Caco-2 (cell line): ENCODE measurements around the gene HOXD8. TPM values are rescaled to one million over a fixed set of nuclear protein-coding genes. Genes with fewer than 3 reads are reported as not detected.

Source experiments
- BruUV-seq: library from RNA; stranded (reverse); fragments of 400-500 nt; replicated peaks from 2 replicates; lab custom pipeline; 2021; lab: Mats Ljungman, UMichigan
- CTCF ChIA-PET: fragments of 300-600 bp; sonication (Branson Sonifier 250); formaldehyde crosslinking; loops from one replicate; lab custom pipeline; 2022; ENCODE audit warnings: antibody characterized with exemption; lab: Charles Lee
- POLR2A ChIA-PET: fragments of 300-600 bp; sonication (Branson Sonifier 250); formaldehyde crosslinking; loops from one replicate; lab custom pipeline; 2022; ENCODE audit warnings: antibody characterized with exemption; lab: Charles Lee
- DNase-seq, 2 experiments: peaks; one replicate each; pipeline versions ENCODE4 v3.0.0 to v3.0.0-alpha.2; 2020 to 2022
- H3K27me3 ChIP-seq: replicated peaks from 2 replicates; pipeline ENCODE4 v1.6.0; 2011; ENCODE audit warnings: low read length; ENCODE audit not compliant: control insufficient read depth, insufficient read depth
- H3K36me3 ChIP-seq: 2 replicates; pipeline ENCODE4 v1.5.1; 2011; ENCODE audit warnings: low read length; ENCODE audit not compliant: control insufficient read depth, insufficient read depth
- H3K4me1 ChIP-seq: fragments of 250-450 bp; sonication (Bioruptor Pico); 2 replicates; pipeline ENCODE4 v1.5.1; 2020; ENCODE audit warnings: mild to moderate bottlenecking
- H3K4me3 ChIP-seq: 2 replicates; pipeline ENCODE4 v1.5.1; 2011; ENCODE audit warnings: low read depth, mild to moderate bottlenecking, control low read depth, low read length
- H3K9me3 ChIP-seq: fragments of 250-450 bp; sonication (Bioruptor Pico); 2 replicates; pipeline ENCODE4 v1.5.1; 2020; ENCODE audit warnings: mild to moderate bottlenecking, moderate library complexity
- H3K27ac Mint-ChIP-seq: one replicate; pipeline ENCODE4 v1.8.0; 2022; ENCODE audit warnings: mixed read lengths; ENCODE audit not compliant: unreplicated experiment
- H3K27me3 Mint-ChIP-seq: one replicate; pipeline ENCODE4 v1.8.0; 2022; ENCODE audit warnings: mixed read lengths; ENCODE audit not compliant: insufficient read depth, unreplicated experiment
- H3K36me3 Mint-ChIP-seq: one replicate; pipeline ENCODE4 v1.8.0; 2022; ENCODE audit warnings: mild to moderate bottlenecking, mixed read lengths; ENCODE audit not compliant: insufficient read depth, unreplicated experiment
- H3K4me1 Mint-ChIP-seq: one replicate; pipeline ENCODE4 v1.8.0; 2022; ENCODE audit warnings: low read depth, mixed read lengths; ENCODE audit not compliant: unreplicated experiment
- H3K4me3 Mint-ChIP-seq: one replicate; pipeline ENCODE4 v1.8.0; 2022; ENCODE audit warnings: mild to moderate bottlenecking, moderate library complexity, mixed read lengths; ENCODE audit not compliant: unreplicated experiment
- H3K9me3 Mint-ChIP-seq: one replicate; pipeline ENCODE4 v1.8.0; 2022; ENCODE audit warnings: mixed read lengths; ENCODE audit not compliant: unreplicated experiment
- intact Hi-C: fragments of 100-400 bp; cut with micrococcal nuclease; formaldehyde crosslinking; loops from one replicate; pipeline ENCODE4 v1.10.0; 2022; ENCODE audit not compliant: unreplicated experiment
- total RNA-seq: library from RNA; stranded (reverse); gene quantifications from 2 replicates; pipeline ENCODE4 v1.2.3, GENCODE V29; 2022
- TF ChIP-seq, protein P1 (sequence below), 2 experiments: fragments of 200-600 bp in 1 of 2; IDR thresholded peaks; 1 replicate in 1 of 2; 2 replicates in 1 of 2; pipeline versions ENCODE4 v1.5.1 to v1.8.0; 2011 to 2022; ENCODE audit warnings: antibody characterized with exemption in 1 of 2, control low read depth in 1 of 2, inconsistent platforms in 1 of 2, low read depth in 1 of 2, low read length in 1 of 2, mild to moderate bottlenecking in 1 of 2, moderate library complexity in 1 of 2; ENCODE audit not compliant: insufficient read depth in 1 of 2, severe bottlenecking in 1 of 2, unreplicated experiment in 1 of 2

Gene HOXD8
- total RNA-seq, 1 experiment from 2014 or later = not detected

DNA sequence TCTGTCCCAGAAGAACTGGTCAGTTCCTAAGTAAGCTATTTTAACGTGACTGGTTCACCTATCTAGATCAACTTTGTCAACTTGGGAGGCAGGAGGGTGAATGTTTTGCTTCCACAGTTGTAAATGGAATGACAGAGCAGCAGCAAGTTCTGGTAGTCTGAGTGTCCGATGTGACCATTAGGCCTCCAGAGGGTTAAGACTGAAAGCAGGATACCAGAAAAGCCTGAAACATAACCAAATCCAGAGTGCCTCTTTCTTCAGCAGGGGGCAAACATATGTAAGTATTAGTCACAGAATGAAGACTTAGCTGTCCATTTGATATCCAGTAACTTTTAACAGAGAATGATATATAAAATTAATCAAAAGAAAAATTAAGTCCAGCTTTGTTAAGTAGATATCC, 36.8 kb downstream of the HOXD8 start:
- Mint-ChIP-seq H3K27me3 (peaks cover 7% of the 10 kb centered on the region), H3K4me1 (no peaks in the 10 kb centered on the region), H3K27ac (no peak overlapping the region), H3K9me3 (peaks cover 9% of the 10 kb centered on the region), H3K36me3 (no peaks in the 10 kb centered on the region), H3K4me3 (no peak overlapping the region)
- no peaks in the 10 kb centered on the region for H3K9me3 ChIP-seq
- ChIA-PET POLR2A (no interaction called here), CTCF (no interaction called here)
- H3K27me3 ChIP-seq = no peaks in the 10 kb centered on the region
- H3K36me3 ChIP-seq = no peaks in the 10 kb centered on the region
- no peak overlapping the region for H3K4me3 ChIP-seq
- intact Hi-C loops = no loop called here
- BruUV-seq = no TSS peak
- TF ChIP-seq, protein P1, sequence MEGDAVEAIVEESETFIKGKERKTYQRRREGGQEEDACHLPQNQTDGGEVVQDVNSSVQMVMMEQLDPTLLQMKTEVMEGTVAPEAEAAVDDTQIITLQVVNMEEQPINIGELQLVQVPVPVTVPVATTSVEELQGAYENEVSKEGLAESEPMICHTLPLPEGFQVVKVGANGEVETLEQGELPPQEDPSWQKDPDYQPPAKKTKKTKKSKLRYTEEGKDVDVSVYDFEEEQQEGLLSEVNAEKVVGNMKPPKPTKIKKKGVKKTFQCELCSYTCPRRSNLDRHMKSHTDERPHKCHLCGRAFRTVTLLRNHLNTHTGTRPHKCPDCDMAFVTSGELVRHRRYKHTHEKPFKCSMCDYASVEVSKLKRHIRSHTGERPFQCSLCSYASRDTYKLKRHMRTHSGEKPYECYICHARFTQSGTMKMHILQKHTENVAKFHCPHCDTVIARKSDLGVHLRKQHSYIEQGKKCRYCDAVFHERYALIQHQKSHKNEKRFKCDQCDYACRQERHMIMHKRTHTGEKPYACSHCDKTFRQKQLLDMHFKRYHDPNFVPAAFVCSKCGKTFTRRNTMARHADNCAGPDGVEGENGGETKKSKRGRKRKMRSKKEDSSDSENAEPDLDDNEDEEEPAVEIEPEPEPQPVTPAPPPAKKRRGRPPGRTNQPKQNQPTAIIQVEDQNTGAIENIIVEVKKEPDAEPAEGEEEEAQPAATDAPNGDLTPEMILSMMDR (IDR thresholded peaks at IDR 0.05; ENCODE audit: insufficient read depth in 1 of 2, low read depth in 1 of 2, low read length in 1 of 2, severe bottlenecking in 1 of 2, unreplicated experiment in 1 of 2) = no peak
- DNase-seq = no peak
- H3K4me1 ChIP-seq = no peaks in the 10 kb centered on the region

DNA sequence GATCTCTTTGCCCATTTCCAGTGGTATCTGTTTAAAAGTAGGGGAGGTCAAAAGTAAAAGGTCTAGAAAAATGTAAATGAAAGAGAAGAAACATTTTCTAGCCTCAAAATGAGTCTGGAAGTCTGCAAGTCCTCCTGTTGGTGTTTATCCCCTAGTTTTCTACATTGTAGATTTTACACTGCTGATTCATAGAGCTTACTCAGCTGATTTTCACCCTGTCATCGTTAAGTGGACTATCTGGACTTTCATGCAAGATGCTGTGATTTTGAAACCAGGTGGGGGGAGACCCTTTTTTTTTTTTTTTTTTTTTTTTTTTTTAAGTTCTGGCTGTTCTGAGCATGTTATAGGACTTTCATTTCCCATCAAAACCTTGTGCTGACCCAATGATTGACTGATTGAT, 37.9 kb downstream of the HOXD8 start:
- no peak overlapping the region for H3K27ac Mint-ChIP-seq
- TF ChIP-seq, protein P1 (IDR thresholded peaks at IDR 0.05; ENCODE audit: insufficient read depth in 1 of 2, low read depth in 1 of 2, low read length in 1 of 2, severe bottlenecking in 1 of 2, unreplicated experiment in 1 of 2) = no peak
- H3K4me1 Mint-ChIP-seq = no peaks in the 10 kb centered on the region
- Histone ChIP-seq H3K9me3 (no peaks in the 10 kb centered on the region), H3K4me1 (no peaks in the 10 kb centered on the region), H3K36me3 (no peaks in the 10 kb centered on the region), H3K4me3 (no peak overlapping the region), H3K27me3 (no peaks in the 10 kb centered on the region)
- no peak overlapping the region for H3K4me3 Mint-ChIP-seq
- intact Hi-C loops = no loop called here
- ChIA-PET CTCF (no interaction called here), POLR2A (no interaction called here)
- H3K36me3 Mint-ChIP-seq = no peaks in the 10 kb centered on the region
- BruUV-seq = no TSS peak
- H3K9me3 Mint-ChIP-seq = peaks cover 9% of the 10 kb centered on the region
- peaks cover 7% of the 10 kb centered on the region for H3K27me3 Mint-ChIP-seq
- DNase-seq = no peak

DNA sequence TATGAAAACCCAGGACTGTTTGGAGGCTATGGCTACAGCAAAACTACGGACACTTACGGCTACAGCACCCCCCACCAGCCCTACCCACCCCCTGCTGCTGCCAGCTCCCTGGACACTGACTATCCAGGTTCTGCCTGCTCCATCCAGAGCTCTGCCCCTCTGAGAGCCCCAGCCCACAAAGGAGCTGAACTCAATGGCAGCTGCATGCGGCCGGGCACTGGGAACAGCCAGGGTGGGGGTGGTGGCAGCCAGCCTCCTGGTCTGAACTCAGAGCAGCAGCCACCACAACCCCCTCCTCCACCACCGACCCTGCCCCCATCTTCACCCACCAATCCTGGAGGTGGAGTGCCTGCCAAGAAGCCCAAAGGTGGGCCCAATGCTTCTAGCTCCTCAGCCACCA, 39.7 kb downstream of the HOXD8 start:
- no peaks in the 10 kb centered on the region for H3K9me3 ChIP-seq
- H3K9me3 Mint-ChIP-seq = peaks cover 4% of the 10 kb centered on the region
- no peaks in the 10 kb centered on the region for H3K27me3 ChIP-seq
- H3K4me1 Mint-ChIP-seq = no peaks in the 10 kb centered on the region
- peaks cover 5% of the 10 kb centered on the region; the same call in 1 of the 2 replicates for H3K4me1 ChIP-seq
- H3K27ac Mint-ChIP-seq = no peak overlapping the region
- no peak overlapping the region for H3K4me3 ChIP-seq
- no peaks in the 10 kb centered on the region for H3K36me3 ChIP-seq
- TF ChIP-seq, protein P1 (IDR thresholded peaks at IDR 0.05; ENCODE audit: insufficient read depth in 1 of 2, low read depth in 1 of 2, low read length in 1 of 2, severe bottlenecking in 1 of 2, unreplicated experiment in 1 of 2) = no peak
- POLR2A ChIA-PET = no interaction called here
- peaks cover 8% of the 10 kb centered on the region for H3K27me3 Mint-ChIP-seq
- CTCF ChIA-PET = no interaction called here
- intact Hi-C loops = no loop called here
- H3K4me3 Mint-ChIP-seq = no peak overlapping the region
- H3K36me3 Mint-ChIP-seq = no peaks in the 10 kb centered on the region
- no peak for DNase-seq
- no TSS peak for BruUV-seq
